Kidney epithelial cell (primary cell): ENCODE data around the gene TOMM22. TPM values are rescaled to one million over a fixed set of nuclear protein-coding genes. Genes with fewer than 3 reads are reported as not detected.

Experiments used
- DNase-seq: peaks from one replicate; pipeline ENCODE4 v3.0.0-alpha.2; 2010; ENCODE audit warnings: low read depth
- H3K27me3 ChIP-seq: 2 replicates; pipeline ENCODE4 v1.6.0; 2011; ENCODE audit warnings: low read length; ENCODE audit not compliant: control insufficient read depth, insufficient read depth
- H3K36me3 ChIP-seq: 2 replicates; pipeline ENCODE4 v1.5.1; 2011; ENCODE audit warnings: low read length; ENCODE audit not compliant: control insufficient read depth, insufficient read depth
- H3K4me3 ChIP-seq: 2 replicates; pipeline ENCODE4 v1.5.1; 2011; ENCODE audit warnings: low read depth, mild to moderate bottlenecking, control low read depth, low read length
- CTCF ChIP-seq: IDR thresholded peaks from 2 replicates; pipeline ENCODE4 v1.5.1; 2011; ENCODE audit warnings: mild to moderate bottlenecking, moderate library complexity, low read length, control low read depth, inconsistent platforms; ENCODE audit not compliant: insufficient read depth, poor library complexity, severe bottlenecking
- total RNA-seq: library from RNA; depleted of rRNA; stranded (reverse); fragments of >200 nt; gene quantifications from 2 replicates; pipeline ENCODE4 v1.2.3, GENCODE V29; 2015

Gene TOMM22
- total RNA-seq, 1 donor from 2014 or later = 56.4 TPM

DNA sequence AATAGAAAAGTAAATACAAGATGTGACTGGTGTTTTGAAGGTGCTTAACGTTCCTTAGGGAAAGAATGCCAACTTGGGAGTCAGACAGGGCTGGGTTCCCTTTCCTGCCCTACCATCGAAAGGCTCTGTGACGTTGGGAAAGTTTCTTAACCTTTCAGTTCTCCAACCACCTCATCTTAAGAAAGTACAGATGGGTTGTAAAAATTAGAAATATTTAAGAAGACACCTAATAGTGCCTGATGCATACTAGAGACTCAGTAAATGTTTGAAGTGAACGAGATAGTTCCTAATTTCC lies 25.1 kb downstream of the TOMM22 start:
- DNase-seq = no peak
- no peaks in the 10 kb centered on the region for H3K27me3 ChIP-seq
- peak overlapping the region; percentile 98 for H3K4me3 ChIP-seq
- H3K36me3 ChIP-seq = no peaks in the 10 kb centered on the region
- no peak for TF ChIP-seq CTCF

DNA sequence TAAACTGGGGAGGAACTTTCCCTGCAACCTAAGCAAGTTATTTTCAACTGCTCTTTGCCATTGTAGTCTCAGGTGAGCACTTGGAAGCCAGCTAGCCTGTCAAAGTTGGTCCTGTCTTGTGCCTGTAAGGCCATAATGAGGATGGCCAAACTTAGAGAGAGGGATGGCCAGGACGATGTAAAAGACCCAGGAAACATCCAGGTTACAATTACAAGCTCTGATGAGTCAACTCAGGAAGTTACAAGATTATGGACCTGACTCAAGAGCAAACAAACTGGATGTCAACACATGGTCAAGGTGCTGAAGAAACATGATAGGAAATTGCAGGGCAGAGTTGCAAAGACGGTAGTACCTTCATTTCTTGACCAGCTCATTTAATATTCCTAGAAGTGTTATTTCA lies 25.6 kb downstream of the TOMM22 start:
- peak overlapping the region; percentile 98 for H3K4me3 ChIP-seq
- no peaks in the 10 kb centered on the region for H3K36me3 ChIP-seq
- TF ChIP-seq CTCF = no peak
- peak; percentile 41 for DNase-seq
- no peaks in the 10 kb centered on the region for H3K27me3 ChIP-seq

- DNase-seq = no peak
- no peaks in the 10 kb centered on the region for H3K27me3 ChIP-seq
- no peaks in the 10 kb centered on the region for H3K36me3 ChIP-seq
- H3K4me3 ChIP-seq = no peak overlapping the region
- no peak for TF ChIP-seq CTCF
These were observed 26.2 kb downstream of the TOMM22 start for GRCh38 chr22:38707984-38708383.

GRCh38 chr22:38709306-38709705 lies 27.5 kb downstream of the TOMM22 start:
- Histone ChIP-seq H3K4me3 (no peak overlapping the region), H3K36me3 (no peaks in the 10 kb centered on the region), H3K27me3 (no peaks in the 10 kb centered on the region)
- TF ChIP-seq CTCF = no peak
- no peak for DNase-seq

DNA sequence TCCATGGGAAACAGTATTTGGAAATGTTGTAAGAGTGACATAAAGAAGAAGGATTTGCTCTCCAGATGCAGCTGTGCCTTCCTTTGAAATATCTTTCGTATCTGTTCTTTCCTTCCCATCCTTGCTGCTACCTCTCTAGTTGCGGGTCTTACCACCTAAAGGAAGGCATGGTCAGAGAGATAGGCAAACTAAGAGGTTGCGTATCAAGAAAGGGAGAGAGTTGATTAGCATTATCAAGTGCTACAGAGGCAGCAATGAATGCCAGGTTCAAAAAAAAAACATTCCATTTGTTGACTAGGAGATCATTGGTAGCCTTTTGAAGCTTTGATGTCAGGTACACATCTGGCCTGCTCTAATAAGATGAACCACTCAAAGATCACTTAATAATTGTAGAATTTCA lies 28.6 kb downstream of the TOMM22 start:
- Histone ChIP-seq H3K36me3 (no peaks in the 10 kb centered on the region), H3K27me3 (no peaks in the 10 kb centered on the region), H3K4me3 (no peak overlapping the region)
- DNase-seq = no peak
- TF ChIP-seq CTCF = no peak

GRCh38 chr22:38710866-38711265 lies 29.1 kb downstream of the TOMM22 start:
- Histone ChIP-seq H3K36me3 (no peaks in the 10 kb centered on the region), H3K4me3 (no peak overlapping the region), H3K27me3 (no peaks in the 10 kb centered on the region)
- TF ChIP-seq CTCF = no peak
- DNase-seq = no peak
